CD14-positive monocyte (primary cell): ENCODE measurements around the gene KRTAP9-2. TPM values are rescaled to one million over a fixed set of nuclear protein-coding genes. Genes with fewer than 3 reads are reported as not detected.

Source experiments
- DNase-seq, 3 donors: peaks; one replicate each; pipeline ENCODE4 v3.0.0-alpha.2; 2011 to 2022
- H2AFZ ChIP-seq: 2 replicates; pipeline ENCODE4 v1.6.0; 2012; ENCODE audit warnings: mild to moderate bottlenecking, low read depth, low read length, inconsistent platforms; ENCODE audit not compliant: insufficient read depth, poor library complexity, severe bottlenecking
- H3K27ac ChIP-seq, 2 donors: 1 replicate in 1 of 2; 2 replicates in 1 of 2; pipeline ENCODE4 v1.5.1; 2012 to 2013; ENCODE audit warnings: low read length in 2 of 2, control low read depth in 1 of 2, inconsistent platforms in 1 of 2, low read depth in 1 of 2, mild to moderate bottlenecking in 1 of 2
- H3K27me3 ChIP-seq, 2 donors: one replicate each; pipeline versions ENCODE4 v1.6.0 to v1.6.1; 2011 to 2013; ENCODE audit warnings: low read length in 2 of 2; ENCODE audit not compliant: control insufficient read depth in 2 of 2, insufficient read depth in 2 of 2
- H3K36me3 ChIP-seq, 2 donors: replicated peaks in 1 of 2; 1 replicate in 1 of 2; 2 replicates in 1 of 2; pipeline versions ENCODE4 v1.5.1 to v1.6.1; 2012 to 2013; ENCODE audit warnings: low read length in 2 of 2, control low read depth in 1 of 2, inconsistent platforms in 1 of 2, mild to moderate bottlenecking in 1 of 2; ENCODE audit not compliant: insufficient read depth in 2 of 2, control insufficient read depth in 1 of 2
- H3K4me1 ChIP-seq, 2 donors: 1 replicate in 1 of 2; 2 replicates in 1 of 2; pipeline versions ENCODE4 v1.5.1 to v1.6.1; 2012 to 2013; ENCODE audit warnings: low read length in 2 of 2, control low read depth in 1 of 2, inconsistent platforms in 1 of 2, mild to moderate bottlenecking in 1 of 2, moderate library complexity in 1 of 2; ENCODE audit not compliant: insufficient read depth in 2 of 2, control insufficient read depth in 1 of 2
- H3K4me2 ChIP-seq: replicated peaks from 2 replicates; pipeline ENCODE3; 2012; ENCODE audit warnings: low read length, moderate library complexity, mild to moderate bottlenecking; ENCODE audit not compliant: poor library complexity, severe bottlenecking; ENCODE audit errors: extremely low read depth
- H3K4me3 ChIP-seq, 3 experiments: fragments of 200-600 bp in 1 of 3; sonication (generic) in 1 of 3; replicated peaks in 1 of 3; 1 replicate in 2 of 3; 2 replicates in 1 of 3; pipeline ENCODE4 v1.5.1; 2011 to 2013; ENCODE audit warnings: low read length in 3 of 3, mild to moderate bottlenecking in 3 of 3, control low read depth in 2 of 3, low read depth in 2 of 3, inconsistent platforms in 1 of 3, moderate library complexity in 1 of 3
- H3K79me2 ChIP-seq: 2 replicates; pipeline ENCODE4 v1.6.0; 2012; ENCODE audit warnings: mild to moderate bottlenecking, control low read depth, inconsistent platforms, low read length, moderate library complexity; ENCODE audit not compliant: insufficient read depth
- H3K9ac ChIP-seq: 2 replicates; pipeline ENCODE4 v1.6.0; 2017; ENCODE audit warnings: low read length, mild to moderate bottlenecking; ENCODE audit not compliant: insufficient read depth, poor library complexity, severe bottlenecking
- H3K9me3 ChIP-seq, 2 donors: replicated peaks in 1 of 2; 1 replicate in 1 of 2; 2 replicates in 1 of 2; pipeline versions ENCODE4 v1.5.1 to v1.6.1; 2012 to 2013; ENCODE audit warnings: low read length in 2 of 2, control low read depth in 1 of 2; ENCODE audit not compliant: control insufficient read depth in 1 of 2, insufficient read depth in 1 of 2
- H4K20me1 ChIP-seq: 2 replicates; pipeline ENCODE4 v1.6.0; 2012; ENCODE audit warnings: mild to moderate bottlenecking, low read length, control low read depth, moderate library complexity; ENCODE audit not compliant: insufficient read depth
- H3K27ac Mint-ChIP-seq, 7 donors: one replicate each; pipeline ENCODE4 v1.8.0; 2020; ENCODE audit warnings: mild to moderate bottlenecking in 7 of 7, mixed read lengths in 7 of 7, moderate library complexity in 6 of 7, inconsistent platforms in 2 of 7
- H3K27me3 Mint-ChIP-seq, 3 donors: one replicate each; pipeline ENCODE4 v1.8.0; 2021 to 2022; ENCODE audit warnings: low read depth in 3 of 3, mild to moderate bottlenecking in 3 of 3, mixed read lengths in 3 of 3, moderate library complexity in 3 of 3, inconsistent platforms in 1 of 3
- H3K36me3 Mint-ChIP-seq, 2 donors: one replicate each; pipeline ENCODE4 v1.8.0; 2020; ENCODE audit warnings: mixed read lengths in 2 of 2, inconsistent platforms in 1 of 2, mild to moderate bottlenecking in 1 of 2
- H3K4me1 Mint-ChIP-seq: one replicate; pipeline ENCODE4 v1.8.0; 2020; ENCODE audit warnings: mild to moderate bottlenecking, mixed read lengths
- H3K4me3 Mint-ChIP-seq, 2 donors: one replicate each; pipeline ENCODE4 v1.8.0; 2020; ENCODE audit warnings: mild to moderate bottlenecking in 2 of 2, mixed read lengths in 2 of 2, moderate library complexity in 1 of 2
- H3K9me3 Mint-ChIP-seq, 7 donors: one replicate each; pipeline ENCODE4 v1.8.0; 2020 to 2022; ENCODE audit warnings: mixed read lengths in 7 of 7, mild to moderate bottlenecking in 6 of 7, moderate library complexity in 6 of 7, inconsistent platforms in 2 of 7
- WGBS: methylation state at CpG from one replicate; pipeline ENCODE4 v1.1.5; 2013; ENCODE audit warnings: missing lambda C conversion rate; ENCODE audit not compliant: insufficient coverage; 5-methylcytosine and 5-hydroxymethylcytosine counted together
- intact Hi-C, 2 donors: fragments of 100-400 bp; cut with micrococcal nuclease; formaldehyde crosslinking; loops; one replicate each; pipeline versions ENCODE4 v1.15.0 to v1.15.1; 2023
- polyA plus RNA-seq, 3 donors: library from polyadenylated mRNA; depleted of rRNA in 1 of 3; unstranded in 2 of 3; stranded (reverse) in 1 of 3; fragments of 300-500 nt in 2 of 3; fragments of >200 nt in 1 of 3; fragmentation: Illumina TruSeq in 2 of 3; gene quantifications; 1 replicate in 2 of 3; 2 replicates in 1 of 3; pipeline ENCODE4 v1.2.3, GENCODE V29; 2012 to 2021
- TF ChIP-seq, protein P1 (sequence below): fragments of 200-600 bp; IDR thresholded peaks from one replicate; pipeline ENCODE4 v1.8.0; 2022; ENCODE audit warnings: antibody characterized with exemption, mild to moderate bottlenecking

KRTAP9-2 gene
- polyA plus RNA-seq, 3 donors: not detected

DNA sequence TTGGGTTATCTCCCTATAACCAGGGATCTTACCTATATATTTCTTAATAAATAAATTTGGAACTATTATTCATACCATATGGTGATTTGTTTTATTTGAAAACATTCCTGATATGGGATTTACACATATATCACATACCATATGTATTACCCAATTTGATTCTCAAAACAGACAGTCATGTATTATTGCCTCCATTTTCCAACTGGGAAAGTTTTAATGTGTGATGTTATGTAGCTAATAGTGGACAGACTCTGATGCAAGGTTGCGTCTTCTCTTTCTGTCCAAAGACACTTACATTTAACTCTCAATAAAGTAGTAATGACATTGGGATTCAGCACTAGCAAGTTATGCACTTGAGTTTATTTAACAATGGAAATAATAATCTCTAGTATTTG is 29.8 kb downstream of the KRTAP9-2 start:
- peaks cover 0 to 1% (median 0%) of the 10 kb centered on the region in 7 donors for H3K9me3 Mint-ChIP-seq
- no peak overlapping the region for H3K4me3 Mint-ChIP-seq
- no peak overlapping the region for H3K27ac Mint-ChIP-seq
- H3K27me3 Mint-ChIP-seq: peaks cover 0 to 8% (median 7%) of the 10 kb centered on the region in 3 donors
- Histone ChIP-seq H3K4me3 (no peak overlapping the region), H2AFZ (no peak overlapping the region), H3K4me1 (no peaks in the 10 kb centered on the region), H3K27ac (no peak overlapping the region), H3K9me3 (no peaks in the 10 kb centered on the region), H3K4me2 (no peak overlapping the region), H3K9ac (no peak overlapping the region), H3K27me3 (peaks cover 0 to 4% of the 10 kb centered on the region in 2 donors), H3K79me2 (no peaks in the 10 kb centered on the region), H4K20me1 (no peaks in the 10 kb centered on the region), H3K36me3 (no peaks in the 10 kb centered on the region)
- TF ChIP-seq, protein P1, sequence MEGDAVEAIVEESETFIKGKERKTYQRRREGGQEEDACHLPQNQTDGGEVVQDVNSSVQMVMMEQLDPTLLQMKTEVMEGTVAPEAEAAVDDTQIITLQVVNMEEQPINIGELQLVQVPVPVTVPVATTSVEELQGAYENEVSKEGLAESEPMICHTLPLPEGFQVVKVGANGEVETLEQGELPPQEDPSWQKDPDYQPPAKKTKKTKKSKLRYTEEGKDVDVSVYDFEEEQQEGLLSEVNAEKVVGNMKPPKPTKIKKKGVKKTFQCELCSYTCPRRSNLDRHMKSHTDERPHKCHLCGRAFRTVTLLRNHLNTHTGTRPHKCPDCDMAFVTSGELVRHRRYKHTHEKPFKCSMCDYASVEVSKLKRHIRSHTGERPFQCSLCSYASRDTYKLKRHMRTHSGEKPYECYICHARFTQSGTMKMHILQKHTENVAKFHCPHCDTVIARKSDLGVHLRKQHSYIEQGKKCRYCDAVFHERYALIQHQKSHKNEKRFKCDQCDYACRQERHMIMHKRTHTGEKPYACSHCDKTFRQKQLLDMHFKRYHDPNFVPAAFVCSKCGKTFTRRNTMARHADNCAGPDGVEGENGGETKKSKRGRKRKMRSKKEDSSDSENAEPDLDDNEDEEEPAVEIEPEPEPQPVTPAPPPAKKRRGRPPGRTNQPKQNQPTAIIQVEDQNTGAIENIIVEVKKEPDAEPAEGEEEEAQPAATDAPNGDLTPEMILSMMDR: no peak
- intact Hi-C loops: no loop called here
- DNase-seq: no peak
- H3K4me1 Mint-ChIP-seq: no peaks in the 10 kb centered on the region
- WGBS: no CpG with 5 or more reads among the region's 1 CpG
- H3K36me3 Mint-ChIP-seq: no peaks in the 10 kb centered on the region

- intact Hi-C loops: no loop called here
- no peak overlapping the region for H3K4me3 Mint-ChIP-seq
- TF ChIP-seq, protein P1: no peak
- H3K36me3 ChIP-seq: no peaks in the 10 kb centered on the region
- no peaks in the 10 kb centered on the region for H3K4me1 Mint-ChIP-seq
- H3K36me3 Mint-ChIP-seq: no peaks in the 10 kb centered on the region
- H3K79me2 ChIP-seq: no peaks in the 10 kb centered on the region
- H3K27me3 Mint-ChIP-seq: peaks cover 6 to 11% (median 10%) of the 10 kb centered on the region in 3 donors
- H4K20me1 ChIP-seq: no peaks in the 10 kb centered on the region
- no peak overlapping the region for H3K4me3 ChIP-seq
- DNase-seq: no peak
- H2AFZ ChIP-seq: no peak overlapping the region
- H3K9me3 ChIP-seq: no peaks in the 10 kb centered on the region
- H3K27me3 ChIP-seq: peaks cover 0 to 6% of the 10 kb centered on the region in 2 donors
- H3K27ac Mint-ChIP-seq: no peak overlapping the region
- H3K4me1 ChIP-seq: no peaks in the 10 kb centered on the region
- H3K9ac ChIP-seq: no peak overlapping the region
- H3K27ac ChIP-seq: no peak overlapping the region
- H3K9me3 Mint-ChIP-seq: peaks cover 0 to 3% (median 0%) of the 10 kb centered on the region in 7 donors
- H3K4me2 ChIP-seq: no peak overlapping the region
These were observed 32.0 kb downstream of the KRTAP9-2 start for GRCh38 chr17:41258406-41258805.
